ENCODE data around the gene ASTN2.

Gene ASTN2

DNA sequence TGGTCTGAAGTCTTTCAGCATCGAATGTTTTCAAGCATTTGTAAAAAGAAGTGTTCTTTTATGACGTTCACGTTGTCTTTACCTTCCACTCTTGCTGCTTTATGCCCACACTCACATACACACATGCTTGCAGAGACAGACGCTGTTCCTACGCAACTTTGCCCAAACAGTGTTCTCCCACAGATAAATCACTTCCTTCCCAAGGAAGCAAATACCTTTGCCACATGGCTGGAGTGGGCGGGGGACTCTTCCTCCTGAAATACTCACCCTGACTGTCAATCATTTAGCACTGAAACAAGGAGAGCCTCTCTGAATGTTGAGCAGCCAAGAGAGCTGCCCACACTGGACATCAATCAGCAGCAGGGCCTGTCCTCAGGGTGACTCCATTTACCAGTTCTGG is 22.4 kb upstream of the ASTN2 start:
- H3K9ac ChIP-seq (ENCODE audit: low read length): no peak overlapping the region
- H3K9me2 ChIP-seq (ENCODE audit: low read depth, low read length): no peaks in the 10 kb centered on the region
- no peaks in the 10 kb centered on the region for H3K4me1 ChIP-seq (ENCODE audit: insufficient read depth, low read length, severe bottlenecking)
- H3K4me3 ChIP-seq (ENCODE audit: low read depth, low read length, poor library complexity, severe bottlenecking): no peak overlapping the region
- TF ChIP-seq EZH2 (IDR thresholded peaks at IDR 0.05; ENCODE audit: borderline replicate concordance, low read length): no peak
- TF ChIP-seq, protein P1, sequence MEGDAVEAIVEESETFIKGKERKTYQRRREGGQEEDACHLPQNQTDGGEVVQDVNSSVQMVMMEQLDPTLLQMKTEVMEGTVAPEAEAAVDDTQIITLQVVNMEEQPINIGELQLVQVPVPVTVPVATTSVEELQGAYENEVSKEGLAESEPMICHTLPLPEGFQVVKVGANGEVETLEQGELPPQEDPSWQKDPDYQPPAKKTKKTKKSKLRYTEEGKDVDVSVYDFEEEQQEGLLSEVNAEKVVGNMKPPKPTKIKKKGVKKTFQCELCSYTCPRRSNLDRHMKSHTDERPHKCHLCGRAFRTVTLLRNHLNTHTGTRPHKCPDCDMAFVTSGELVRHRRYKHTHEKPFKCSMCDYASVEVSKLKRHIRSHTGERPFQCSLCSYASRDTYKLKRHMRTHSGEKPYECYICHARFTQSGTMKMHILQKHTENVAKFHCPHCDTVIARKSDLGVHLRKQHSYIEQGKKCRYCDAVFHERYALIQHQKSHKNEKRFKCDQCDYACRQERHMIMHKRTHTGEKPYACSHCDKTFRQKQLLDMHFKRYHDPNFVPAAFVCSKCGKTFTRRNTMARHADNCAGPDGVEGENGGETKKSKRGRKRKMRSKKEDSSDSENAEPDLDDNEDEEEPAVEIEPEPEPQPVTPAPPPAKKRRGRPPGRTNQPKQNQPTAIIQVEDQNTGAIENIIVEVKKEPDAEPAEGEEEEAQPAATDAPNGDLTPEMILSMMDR (IDR thresholded peaks at IDR 0.05; ENCODE audit: low read length): no peak
- no peak overlapping the region for H3K4me2 ChIP-seq (ENCODE audit: low read length)
- no peaks in the 10 kb centered on the region for H3K36me3 ChIP-seq (ENCODE audit: insufficient read depth, low read length)
- H3K9me3 ChIP-seq (ENCODE audit: low read length): no peaks in the 10 kb centered on the region
- no peaks in the 10 kb centered on the region for H3F3A ChIP-seq (ENCODE audit: insufficient read depth, low read length)
- H3K79me2 ChIP-seq (ENCODE audit: insufficient read depth, low read length): no peaks in the 10 kb centered on the region
- no peak overlapping the region for H3K27ac ChIP-seq (ENCODE audit: low read depth, low read length, poor library complexity, severe bottlenecking)
- H3K27me3 ChIP-seq (ENCODE audit: insufficient read depth, low read length): no peaks in the 10 kb centered on the region
- H4K20me1 ChIP-seq (ENCODE audit: insufficient read depth, low read length): no peaks in the 10 kb centered on the region
- H2AFZ ChIP-seq (ENCODE audit: low read length): no peak overlapping the region

DNA sequence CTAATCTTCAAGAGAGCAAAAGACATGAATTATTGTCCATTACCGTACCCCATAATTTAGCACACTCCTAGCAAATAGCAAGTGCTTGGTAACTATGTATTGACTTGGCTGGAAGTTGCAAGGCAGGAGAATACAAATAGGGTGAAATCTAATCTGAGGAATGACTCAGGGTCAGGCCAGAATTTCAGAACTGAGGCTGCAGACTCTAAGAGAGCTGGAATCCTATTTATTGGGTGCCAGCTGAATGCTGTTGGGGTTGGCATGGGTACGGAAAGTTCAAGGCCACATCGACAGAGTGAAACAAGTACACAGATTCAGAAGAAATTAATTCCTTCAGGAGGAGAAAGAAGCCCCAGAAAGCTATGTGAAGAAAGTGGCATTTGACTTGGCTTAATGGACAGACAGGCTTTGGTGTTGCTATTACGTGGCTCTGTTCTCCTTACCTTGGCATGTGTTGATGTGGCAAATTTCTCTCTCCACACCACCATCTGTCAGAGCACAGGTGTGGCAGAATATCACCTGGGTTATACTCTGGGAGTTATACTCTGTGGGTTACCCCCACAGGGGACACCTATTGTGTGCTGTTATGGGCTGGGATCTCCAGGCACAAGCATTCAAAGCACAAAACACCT is 20.9 kb upstream of the ASTN2 start:
- H3K4me2 ChIP-seq (ENCODE audit: low read length): no peak overlapping the region
- H3K27me3 ChIP-seq (ENCODE audit: insufficient read depth, low read length): no peaks in the 10 kb centered on the region
- H4K20me1 ChIP-seq (ENCODE audit: insufficient read depth, low read length): no peaks in the 10 kb centered on the region
- H3K9ac ChIP-seq (ENCODE audit: low read length): no peak overlapping the region
- TF ChIP-seq EZH2 (IDR thresholded peaks at IDR 0.05; ENCODE audit: borderline replicate concordance, low read length): no peak
- TF ChIP-seq, protein P1 (IDR thresholded peaks at IDR 0.05; ENCODE audit: low read length): no peak
- no peaks in the 10 kb centered on the region for H3K4me1 ChIP-seq (ENCODE audit: insufficient read depth, low read length, severe bottlenecking)
- no peaks in the 10 kb centered on the region for H3K79me2 ChIP-seq (ENCODE audit: insufficient read depth, low read length)
- no peaks in the 10 kb centered on the region for H3K9me2 ChIP-seq (ENCODE audit: low read depth, low read length)
- no peaks in the 10 kb centered on the region for H3K36me3 ChIP-seq (ENCODE audit: insufficient read depth, low read length)
- no peaks in the 10 kb centered on the region for H3F3A ChIP-seq (ENCODE audit: insufficient read depth, low read length)
- H3K9me3 ChIP-seq (ENCODE audit: low read length): no peaks in the 10 kb centered on the region
- H3K27ac ChIP-seq (ENCODE audit: low read depth, low read length, poor library complexity, severe bottlenecking): no peak overlapping the region
- H3K4me3 ChIP-seq (ENCODE audit: low read depth, low read length, poor library complexity, severe bottlenecking): no peak overlapping the region
- H2AFZ ChIP-seq (ENCODE audit: low read length): no peak overlapping the region

DNA sequence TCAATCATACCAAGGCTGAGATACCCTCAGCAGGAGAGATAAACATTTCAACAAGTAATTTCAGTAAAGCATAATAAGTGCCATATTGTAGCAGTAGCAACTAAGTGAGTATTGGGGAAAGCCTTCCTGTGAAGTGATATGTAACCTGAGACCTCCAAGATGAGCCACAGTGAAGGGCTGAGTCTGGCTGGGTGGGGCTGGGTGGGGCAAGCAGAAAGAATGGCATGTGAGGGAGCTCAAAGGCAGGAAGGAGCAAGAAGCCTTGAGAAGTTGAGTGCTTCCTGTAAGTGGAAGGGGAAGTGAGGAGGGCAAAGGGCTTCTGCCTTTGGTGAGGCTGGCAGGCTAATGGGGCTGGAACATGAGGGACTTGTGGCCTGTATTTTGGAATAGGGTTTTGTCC is 19.7 kb upstream of the ASTN2 start:
- no peak for TF ChIP-seq EZH2 (IDR thresholded peaks at IDR 0.05; ENCODE audit: borderline replicate concordance, low read length)
- TF ChIP-seq, protein P1 (IDR thresholded peaks at IDR 0.05; ENCODE audit: low read length): no peak
- H3K9me2 ChIP-seq (ENCODE audit: low read depth, low read length): no peaks in the 10 kb centered on the region
- no peak overlapping the region for H3K27ac ChIP-seq (ENCODE audit: low read depth, low read length, poor library complexity, severe bottlenecking)
- H3K9me3 ChIP-seq (ENCODE audit: low read length): no peaks in the 10 kb centered on the region
- H3K4me1 ChIP-seq (ENCODE audit: insufficient read depth, low read length, severe bottlenecking): no peaks in the 10 kb centered on the region
- H3K79me2 ChIP-seq (ENCODE audit: insufficient read depth, low read length): no peaks in the 10 kb centered on the region
- H3K36me3 ChIP-seq (ENCODE audit: insufficient read depth, low read length): no peaks in the 10 kb centered on the region
- no peak overlapping the region for H2AFZ ChIP-seq (ENCODE audit: low read length)
- H4K20me1 ChIP-seq (ENCODE audit: insufficient read depth, low read length): no peaks in the 10 kb centered on the region
- no peak overlapping the region for H3K4me2 ChIP-seq (ENCODE audit: low read length)
- no peak overlapping the region for H3K4me3 ChIP-seq (ENCODE audit: low read depth, low read length, poor library complexity, severe bottlenecking)
- no peaks in the 10 kb centered on the region for H3K27me3 ChIP-seq (ENCODE audit: insufficient read depth, low read length)
- H3K9ac ChIP-seq (ENCODE audit: low read length): no peak overlapping the region
- H3F3A ChIP-seq (ENCODE audit: insufficient read depth, low read length): no peaks in the 10 kb centered on the region

Data from OCI-LY1 (cell line).